ENCODE results near the gene CNTNAP2.

DNA sequence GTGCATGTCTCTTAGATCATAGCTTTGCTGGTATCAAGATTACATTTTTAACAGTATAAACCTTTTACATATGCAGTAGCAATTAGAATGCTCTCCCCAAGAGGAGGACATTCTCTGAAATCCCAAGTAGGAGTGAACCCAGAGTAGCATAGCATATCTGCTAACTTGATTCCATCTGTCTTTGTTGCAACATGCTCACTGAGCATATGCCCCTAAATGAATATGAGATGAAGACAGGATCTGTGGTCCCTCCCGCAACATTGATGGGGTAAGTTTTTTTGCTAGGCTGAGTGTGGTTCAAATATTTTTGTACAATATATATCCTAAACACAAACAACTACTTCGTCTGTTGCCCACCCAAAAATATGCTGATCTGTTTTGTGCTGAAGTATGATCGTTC is 1939.8 kb downstream of the CNTNAP2 start:
- TF ChIP-seq EZH2 (IDR thresholded peaks at IDR 0.05; ENCODE audit: borderline replicate concordance, low read depth, low read length, poor library complexity, severe bottlenecking) = no peak
- TF ChIP-seq, protein P1, sequence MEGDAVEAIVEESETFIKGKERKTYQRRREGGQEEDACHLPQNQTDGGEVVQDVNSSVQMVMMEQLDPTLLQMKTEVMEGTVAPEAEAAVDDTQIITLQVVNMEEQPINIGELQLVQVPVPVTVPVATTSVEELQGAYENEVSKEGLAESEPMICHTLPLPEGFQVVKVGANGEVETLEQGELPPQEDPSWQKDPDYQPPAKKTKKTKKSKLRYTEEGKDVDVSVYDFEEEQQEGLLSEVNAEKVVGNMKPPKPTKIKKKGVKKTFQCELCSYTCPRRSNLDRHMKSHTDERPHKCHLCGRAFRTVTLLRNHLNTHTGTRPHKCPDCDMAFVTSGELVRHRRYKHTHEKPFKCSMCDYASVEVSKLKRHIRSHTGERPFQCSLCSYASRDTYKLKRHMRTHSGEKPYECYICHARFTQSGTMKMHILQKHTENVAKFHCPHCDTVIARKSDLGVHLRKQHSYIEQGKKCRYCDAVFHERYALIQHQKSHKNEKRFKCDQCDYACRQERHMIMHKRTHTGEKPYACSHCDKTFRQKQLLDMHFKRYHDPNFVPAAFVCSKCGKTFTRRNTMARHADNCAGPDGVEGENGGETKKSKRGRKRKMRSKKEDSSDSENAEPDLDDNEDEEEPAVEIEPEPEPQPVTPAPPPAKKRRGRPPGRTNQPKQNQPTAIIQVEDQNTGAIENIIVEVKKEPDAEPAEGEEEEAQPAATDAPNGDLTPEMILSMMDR (conservative IDR thresholded peaks at IDR 0.05; ENCODE audit: low read depth, low read length) = no peak
